Esophagus (tissue), 2 donors: Measurements from ENCODE around the gene CROCC. TPM values are rescaled to one million over a fixed set of nuclear protein-coding genes. Genes with fewer than 3 reads are reported as not detected.
A peak's percentile ranks its signal among the peaks of the same experiment; 100 is the strongest.
"Not testable (repeated sequence)": the region's sequence is repeated elsewhere in the genome, so short reads cannot be mapped to it uniquely, and the experiment has no call there.

Experiments used
- H3K27ac ChIP-seq, 2 donors: one replicate each; pipeline ENCODE4 v1.5.1; 2013; ENCODE audit warnings: low read depth in 2 of 2, mild to moderate bottlenecking in 2 of 2, inconsistent platforms in 1 of 2, low read length in 1 of 2, moderate library complexity in 1 of 2
- H3K27me3 ChIP-seq, 2 donors: one replicate each; pipeline ENCODE4 v1.6.1; 2013; ENCODE audit warnings: low read length in 2 of 2, control low read depth in 1 of 2, mild to moderate bottlenecking in 1 of 2; ENCODE audit not compliant: insufficient read depth in 2 of 2, control insufficient read depth in 1 of 2
- H3K36me3 ChIP-seq, 2 donors: one replicate each; pipeline ENCODE4 v1.6.1; 2013; ENCODE audit warnings: low read length in 1 of 2; ENCODE audit not compliant: control insufficient read depth in 2 of 2, insufficient read depth in 2 of 2
- H3K4me1 ChIP-seq, 2 donors: one replicate each; pipeline ENCODE4 v1.6.1; 2013; ENCODE audit warnings: low read length in 1 of 2; ENCODE audit not compliant: control insufficient read depth in 2 of 2, insufficient read depth in 2 of 2
- H3K4me3 ChIP-seq, 2 donors: one replicate each; pipeline ENCODE4 v1.5.1; 2013; ENCODE audit warnings: low read length in 2 of 2, mild to moderate bottlenecking in 2 of 2, low read depth in 1 of 2, moderate library complexity in 1 of 2
- H3K9me3 ChIP-seq, 2 donors: one replicate each; pipeline ENCODE4 v1.6.1; 2013; ENCODE audit warnings: mild to moderate bottlenecking in 2 of 2, low read depth in 1 of 2, low read length in 1 of 2, moderate library complexity in 1 of 2; ENCODE audit not compliant: control insufficient read depth in 2 of 2, insufficient read depth in 1 of 2
- WGBS, 2 donors: extraction: QIAGEN DNeasy Blood & Tissue Kit; methylation state at CpG; one replicate each; pipeline ENCODE4 v1.1.7; 2013; 5-methylcytosine and 5-hydroxymethylcytosine counted together
- polyA plus RNA-seq, 2 donors: library from polyadenylated mRNA; stranded (reverse); fragments of 200-250 nt; gene quantifications; one replicate each; pipeline ENCODE4 v1.2.3, GENCODE V29; 2013
- donor health status: healthy with polysubstance abuse.
- donor health status: Bipolar disorder and iron deficiency.

The CROCC gene
- polyA plus RNA-seq, 2 donors = 15.5 to 64.1 TPM

DNA sequence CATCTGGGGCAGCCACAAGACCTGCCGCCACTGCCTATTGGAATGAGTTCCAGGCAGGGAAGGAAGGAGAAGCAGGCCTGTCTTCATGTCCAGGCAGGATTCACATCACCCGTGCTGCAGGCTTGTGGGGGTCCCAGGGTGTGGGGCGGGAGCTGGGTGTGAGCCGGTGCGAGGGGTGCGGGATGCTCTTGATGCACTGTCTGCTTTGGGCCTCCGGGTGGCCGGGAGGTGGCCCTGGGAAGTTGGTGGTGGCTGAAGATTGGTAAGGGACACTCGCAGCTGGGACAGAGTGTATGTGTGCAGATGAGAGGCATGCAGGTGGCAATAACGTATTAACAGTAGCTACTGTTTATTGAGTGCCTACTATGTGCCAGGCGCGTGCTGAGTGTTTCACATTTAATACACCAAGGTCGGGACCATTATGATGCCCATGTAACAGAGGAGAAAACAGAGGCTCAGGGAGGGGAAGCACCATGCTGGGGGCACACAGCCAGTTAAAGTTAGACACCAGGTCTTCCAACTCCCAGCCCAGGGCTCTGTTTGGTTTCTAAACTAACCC lies 3.3 kb downstream of the CROCC start:
- Histone ChIP-seq H3K36me3 (peaks cover 0 to 2% of the 10 kb centered on the region in 2 donors), H3K9me3 (no peaks in the 10 kb centered on the region), H3K27ac (peak overlapping the region; percentile 80 to 85), H3K27me3 (no peaks in the 10 kb centered on the region), H3K4me1 (peaks cover 12 to 35% of the 10 kb centered on the region in 2 donors), H3K4me3 (no peak overlapping the region)
- 61 to 71% methylated on average over 13 of the region's 13 CpGs for WGBS, 2 donors

DNA sequence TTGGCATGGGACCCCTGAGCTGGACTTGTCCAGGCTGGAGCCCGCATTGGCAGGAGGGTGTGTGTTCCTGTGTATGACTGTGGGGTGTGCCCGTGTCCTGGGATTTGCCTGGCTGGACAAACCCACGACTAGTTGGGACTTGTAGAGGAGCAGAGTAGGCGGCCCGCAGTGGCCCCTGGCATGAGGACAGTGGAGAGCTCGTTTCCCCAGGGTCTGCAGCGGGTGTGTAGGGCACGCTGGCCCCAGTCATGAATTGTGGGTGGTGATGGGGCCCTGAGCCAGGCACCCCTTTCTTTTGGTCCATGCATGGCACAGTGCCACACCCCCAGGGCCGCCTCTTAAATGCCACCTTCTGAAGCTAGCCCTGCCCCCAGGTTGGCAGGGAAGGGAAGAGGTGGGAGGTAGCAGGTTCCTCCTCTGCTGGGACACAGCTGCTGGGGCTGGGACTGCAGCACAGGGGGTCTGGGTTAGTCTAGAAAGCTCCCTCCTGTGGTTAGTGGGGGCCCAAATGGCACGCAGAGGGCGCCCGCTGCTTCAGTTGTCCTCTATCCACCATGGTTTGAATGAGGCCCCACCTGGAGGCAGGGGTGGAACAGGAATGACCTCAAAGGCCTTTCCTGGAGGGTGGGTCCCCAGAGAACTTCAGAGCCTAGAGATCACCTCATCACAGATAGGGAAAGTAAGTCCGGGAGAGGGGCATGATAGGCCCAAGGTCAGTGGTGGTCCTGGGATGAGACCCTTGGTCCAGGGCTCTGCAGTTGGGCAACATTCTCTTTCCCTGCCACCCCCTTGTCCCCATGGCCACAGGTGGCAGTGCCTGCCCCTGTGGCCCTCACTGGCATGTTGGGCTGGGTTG lies 4.1 kb downstream of the CROCC start:
- 59 to 66% methylated on average over 13 of the region's 13 CpGs for WGBS, 2 donors
- Histone ChIP-seq H3K27ac (peak overlapping the region; percentile 80 to 85), H3K9me3 (no peaks in the 10 kb centered on the region), H3K36me3 (peaks cover 0 to 7% of the 10 kb centered on the region in 2 donors), H3K27me3 (no peaks in the 10 kb centered on the region), H3K4me1 (peaks cover 12 to 37% of the 10 kb centered on the region in 2 donors), H3K4me3 (no peak overlapping the region)

DNA sequence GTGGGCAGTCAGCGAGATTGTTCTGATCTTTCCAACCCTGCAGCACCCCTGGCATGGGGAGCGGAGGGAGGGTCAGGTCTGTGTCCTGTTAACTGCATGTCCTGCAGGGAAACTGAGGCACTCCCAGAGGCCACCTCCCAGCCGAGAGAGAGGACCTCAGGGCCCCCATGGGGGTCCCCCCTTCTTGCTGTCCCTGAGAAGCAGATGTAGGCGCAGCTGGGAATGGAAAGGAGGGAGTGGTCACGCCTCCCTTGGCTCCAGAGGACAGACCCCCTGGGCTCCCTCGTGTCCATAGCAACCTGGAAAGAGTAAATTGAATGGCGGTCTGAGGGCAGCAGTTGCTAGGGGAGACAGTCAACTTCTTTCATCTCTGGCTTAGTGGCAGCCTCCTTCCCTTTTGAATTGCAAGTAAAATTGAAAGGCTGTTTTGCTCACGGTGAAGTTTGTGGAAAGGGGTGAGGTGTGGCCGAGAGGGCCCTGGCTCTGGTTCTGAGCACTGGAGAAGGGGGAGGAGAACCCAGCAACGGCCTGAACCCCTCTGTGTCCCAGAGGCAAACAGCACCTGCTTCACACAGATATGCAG lies 4.9 kb downstream of the CROCC start:
- no peak overlapping the region for H3K4me3 ChIP-seq
- no peaks in the 10 kb centered on the region for H3K27me3 ChIP-seq
- 49 to 54% methylated on average over 10 of the region's 10 CpGs for WGBS, 2 donors
- peaks cover 12 to 33% of the 10 kb centered on the region in 2 donors for H3K4me1 ChIP-seq
- peaks cover 0 to 1% of the 10 kb centered on the region in 2 donors for H3K9me3 ChIP-seq
- peaks cover 0 to 12% of the 10 kb centered on the region in 2 donors for H3K36me3 ChIP-seq
- peak overlapping the region; percentile 48 to 49 for H3K27ac ChIP-seq

DNA sequence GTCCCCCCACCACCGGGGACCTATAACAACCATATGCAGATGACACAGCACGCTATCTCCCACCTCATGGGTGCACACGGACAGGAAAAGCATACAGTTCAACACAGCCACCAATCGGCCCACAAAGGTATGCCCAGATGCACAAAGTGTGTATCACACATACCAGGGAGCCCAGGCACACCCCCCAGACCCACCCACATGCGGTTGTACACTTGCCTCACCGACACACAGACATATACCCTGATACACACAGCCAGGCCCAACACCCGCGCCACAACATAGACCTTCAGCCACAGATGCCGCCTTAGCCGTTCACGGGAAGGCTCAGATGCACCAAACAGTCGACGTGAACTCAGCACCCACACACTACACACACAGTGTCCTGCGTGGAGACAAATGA lies 5.5 kb downstream of the CROCC start:
- WGBS, 2 donors = 79 to 83% methylated on average over 14 of the region's 14 CpGs
- H3K27me3 ChIP-seq = no peaks in the 10 kb centered on the region
- H3K36me3 ChIP-seq = peaks cover 0 to 12% of the 10 kb centered on the region in 2 donors
- no peak overlapping the region for H3K4me3 ChIP-seq
- peaks cover 0 to 1% of the 10 kb centered on the region in 2 donors for H3K9me3 ChIP-seq
- H3K4me1 ChIP-seq = peaks cover 12 to 30% of the 10 kb centered on the region in 2 donors
- H3K27ac ChIP-seq = no peak overlapping the region

DNA sequence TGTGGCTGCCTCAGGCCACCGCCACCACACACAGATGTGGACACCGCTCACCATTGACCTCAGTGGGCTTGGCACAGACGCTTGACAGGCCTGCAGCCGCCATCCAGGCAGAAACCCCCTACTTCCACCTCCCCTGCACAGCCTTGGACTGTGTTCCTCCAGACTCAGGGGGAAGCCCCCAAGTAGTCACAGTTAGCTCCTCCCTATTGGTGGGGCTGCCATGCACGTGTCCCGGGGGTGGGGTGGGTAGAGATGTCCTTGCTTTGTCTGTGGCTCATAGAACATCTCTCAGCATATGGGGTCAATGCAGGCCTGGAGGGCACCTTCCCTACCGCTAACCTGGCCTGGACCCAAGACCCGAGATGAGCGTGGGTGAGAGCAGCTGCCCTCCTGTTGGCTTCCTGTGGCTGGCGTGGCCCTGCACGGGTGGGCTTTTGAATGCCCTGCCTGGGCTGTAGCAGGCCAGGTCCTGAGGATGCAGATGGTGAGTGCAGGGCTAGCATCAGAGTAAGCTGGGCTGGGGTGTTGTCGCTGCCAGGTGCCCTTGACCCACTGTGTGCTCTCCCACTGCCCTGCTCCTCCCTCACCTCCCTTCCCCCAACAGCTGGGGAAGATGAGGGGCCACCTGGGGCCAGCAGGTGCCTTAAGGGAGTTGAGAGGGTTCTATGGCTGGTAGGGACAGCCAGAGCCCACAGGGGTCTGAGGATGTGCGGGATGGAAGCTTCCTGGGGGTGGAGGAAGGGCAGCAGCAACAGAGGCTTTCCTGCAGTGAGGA lies 6.2 kb downstream of the CROCC start:
- Histone ChIP-seq H3K36me3 (peaks cover 0 to 12% of the 10 kb centered on the region in 2 donors), H3K9me3 (peaks cover 0 to 1% of the 10 kb centered on the region in 2 donors), H3K27me3 (no peaks in the 10 kb centered on the region), H3K4me1 (peaks cover 12 to 30% of the 10 kb centered on the region in 2 donors), H3K27ac (no peak overlapping the region), H3K4me3 (no peak overlapping the region)
- 73 to 74% methylated on average over 13 of the region's 13 CpGs for WGBS, 2 donors

DNA sequence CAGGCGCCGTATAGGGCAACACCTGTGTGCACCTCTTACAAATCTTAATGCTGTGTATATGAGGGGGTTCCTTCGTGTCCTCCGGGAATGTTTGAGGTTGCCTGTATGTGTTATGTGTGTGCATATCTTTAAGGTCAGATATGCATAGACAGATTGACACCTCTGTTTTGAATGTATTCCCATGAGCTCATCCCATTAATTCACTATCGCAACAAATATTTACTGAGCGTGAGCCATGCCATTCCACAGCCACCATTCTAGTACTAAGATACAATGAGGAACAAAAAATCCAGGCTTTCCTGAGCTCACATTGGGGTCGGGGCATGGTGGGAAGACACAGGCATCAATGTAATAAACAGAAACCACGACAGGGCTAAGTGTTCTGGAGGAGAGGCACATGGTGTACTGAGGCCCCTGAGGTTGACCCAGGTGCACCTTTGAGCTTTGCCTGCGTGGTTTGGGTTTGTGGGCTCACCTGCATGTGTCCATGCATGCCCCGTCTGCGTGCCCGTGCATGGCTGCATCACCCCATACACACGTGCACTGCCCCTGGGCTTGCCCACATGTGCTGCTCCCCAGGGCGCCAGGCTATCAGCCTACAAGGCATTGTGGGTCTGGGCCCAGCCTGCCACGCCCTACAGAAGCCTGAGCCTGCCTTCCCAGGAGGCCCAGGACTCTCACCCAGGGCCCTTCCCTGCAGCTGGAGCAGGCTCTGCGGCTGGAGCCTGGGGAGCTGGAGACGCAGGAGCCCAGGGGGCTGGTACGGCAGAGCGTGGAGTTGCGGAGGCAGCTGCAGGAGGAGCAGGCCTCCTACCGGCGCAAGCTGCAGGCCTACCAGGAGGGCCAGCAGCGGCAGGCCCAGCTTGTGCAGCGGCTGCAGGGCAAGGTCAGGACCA lies 7.7 kb downstream of the CROCC start:
- H3K4me1 ChIP-seq = peaks cover 12 to 24% of the 10 kb centered on the region in 2 donors
- H3K4me3 ChIP-seq, H3K9me3 ChIP-seq, H3K27me3 ChIP-seq: not testable (repeated sequence)
- 57 to 65% methylated on average over 24 of the region's 24 CpGs for WGBS, 2 donors
- peaks cover 0 to 12% of the 10 kb centered on the region in 2 donors for H3K36me3 ChIP-seq
- peak overlapping the region; percentile 28 to 61 for H3K27ac ChIP-seq

DNA sequence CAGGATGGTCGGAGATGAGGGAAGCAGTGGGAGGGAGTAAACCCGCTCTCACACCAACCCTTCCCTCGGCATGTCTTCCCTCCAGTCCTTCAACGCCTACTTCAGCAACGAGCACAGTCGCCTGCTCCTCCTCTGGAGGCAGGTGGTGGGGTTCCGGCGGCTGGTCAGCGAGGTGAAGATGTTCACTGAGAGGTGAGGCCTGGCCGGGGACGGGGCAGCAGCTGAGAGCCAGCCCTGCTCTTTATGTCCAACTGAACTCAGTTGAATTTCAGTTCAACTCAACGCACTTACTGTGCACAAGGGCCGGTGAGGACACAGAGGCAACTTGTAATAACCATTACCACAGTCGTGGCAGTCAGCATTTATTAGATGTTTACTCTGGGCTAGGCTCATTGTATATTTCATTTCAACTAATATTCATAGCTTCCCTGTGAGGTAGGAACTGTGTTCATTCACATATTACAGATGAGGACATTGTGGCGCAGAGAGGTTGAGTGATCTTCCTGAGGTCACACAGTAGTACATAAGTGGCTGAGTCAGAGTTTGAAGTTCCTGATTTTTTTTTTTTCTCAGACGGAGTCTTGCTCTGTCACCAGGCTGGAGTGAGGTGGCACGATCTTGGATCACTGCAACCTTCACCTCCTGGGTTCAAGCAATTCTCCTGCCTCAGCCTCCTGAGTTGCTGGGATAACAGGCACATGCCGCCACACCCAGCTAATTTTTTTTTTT lies 9.6 kb downstream of the CROCC start:
- not testable (repeated sequence) for H3K9me3 ChIP-seq, H3K27me3 ChIP-seq, H3K4me3 ChIP-seq, H3K27ac ChIP-seq, H3K4me1 ChIP-seq
- WGBS, 2 donors = 88 to 91% methylated on average over 18 of the region's 18 CpGs
- H3K36me3 ChIP-seq = peaks cover 0 to 14% of the 10 kb centered on the region in 2 donors

DNA sequence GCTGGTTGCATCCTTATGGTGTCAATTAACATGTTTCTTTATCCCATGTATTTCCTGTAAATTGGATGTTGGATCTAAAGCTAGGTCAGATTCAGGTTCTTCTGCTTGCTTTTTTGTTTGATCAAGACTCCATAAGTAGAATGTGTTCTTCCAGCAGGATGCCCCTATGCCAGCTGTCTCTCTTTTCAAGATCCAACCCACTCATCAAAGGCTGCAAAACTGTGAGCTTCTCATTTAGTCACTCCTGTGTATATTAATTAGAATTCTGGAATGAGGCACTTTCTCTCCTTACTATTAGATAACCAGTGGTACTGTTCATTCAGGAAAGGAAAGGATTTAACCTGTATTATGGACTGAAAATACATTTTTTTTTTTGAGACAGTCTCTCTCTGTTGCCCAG lies 12.2 kb downstream of the CROCC start:
- not testable (repeated sequence) for H3K27ac ChIP-seq, H3K27me3 ChIP-seq, H3K4me1 ChIP-seq, H3K4me3 ChIP-seq, H3K9me3 ChIP-seq
- peaks cover 0 to 22% of the 10 kb centered on the region in 2 donors for H3K36me3 ChIP-seq
